Measurements from ENCODE around the gene UMAD1. TPM values are rescaled to one million over a fixed set of nuclear protein-coding genes. Genes with fewer than 3 reads are reported as not detected.

Gene UMAD1
- total RNA-seq, 1 donor: 8.2 TPM

GRCh38 chr7:7881581-7881980 is 241.0 kb downstream of the UMAD1 start:
- no peaks in the 10 kb centered on the region for H3K27me3 ChIP-seq (ENCODE audit: insufficient read depth, low read length)
- no peak overlapping the region for H3K4me3 ChIP-seq (ENCODE audit: low read length)
- no peaks in the 10 kb centered on the region for H3K9me3 ChIP-seq (ENCODE audit: low read depth, low read length)
- peaks cover 3% of the 10 kb centered on the region for H3K4me1 ChIP-seq (ENCODE audit: insufficient read depth, low read length)

GRCh38 chr7:7882888-7883287 is 242.3 kb downstream of the UMAD1 start:
- H3K27me3 ChIP-seq (ENCODE audit: insufficient read depth, low read length): no peaks in the 10 kb centered on the region
- H3K9me3 ChIP-seq (ENCODE audit: low read depth, low read length): no peaks in the 10 kb centered on the region
- no peak overlapping the region for H3K4me3 ChIP-seq (ENCODE audit: low read length)
- H3K4me1 ChIP-seq (ENCODE audit: insufficient read depth, low read length): peaks cover 3% of the 10 kb centered on the region

DNA sequence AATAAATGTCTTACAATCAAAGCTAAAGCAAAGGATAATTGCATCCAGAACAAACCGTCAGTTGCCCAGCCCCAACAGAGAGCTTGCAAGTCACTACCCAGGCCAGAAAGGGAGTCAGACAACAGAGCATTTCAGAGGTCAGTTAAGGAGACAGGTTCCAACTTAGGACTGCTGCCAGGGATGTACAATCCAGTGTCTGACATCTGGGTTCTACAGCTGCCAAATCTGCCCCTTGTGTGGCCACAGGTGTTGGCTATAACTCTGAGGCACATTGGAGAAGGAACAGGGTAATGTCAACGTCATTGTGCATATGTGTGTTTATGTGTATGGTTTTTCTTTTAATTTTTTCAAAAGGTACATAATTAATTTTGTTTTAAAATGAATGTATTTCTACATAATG is 242.8 kb downstream of the UMAD1 start:
- Histone ChIP-seq H3K9me3 (ENCODE audit: low read depth, low read length) (no peaks in the 10 kb centered on the region), H3K27me3 (ENCODE audit: insufficient read depth, low read length) (no peaks in the 10 kb centered on the region), H3K4me1 (ENCODE audit: insufficient read depth, low read length) (peaks cover 3% of the 10 kb centered on the region), H3K4me3 (ENCODE audit: low read length) (no peak overlapping the region)

DNA sequence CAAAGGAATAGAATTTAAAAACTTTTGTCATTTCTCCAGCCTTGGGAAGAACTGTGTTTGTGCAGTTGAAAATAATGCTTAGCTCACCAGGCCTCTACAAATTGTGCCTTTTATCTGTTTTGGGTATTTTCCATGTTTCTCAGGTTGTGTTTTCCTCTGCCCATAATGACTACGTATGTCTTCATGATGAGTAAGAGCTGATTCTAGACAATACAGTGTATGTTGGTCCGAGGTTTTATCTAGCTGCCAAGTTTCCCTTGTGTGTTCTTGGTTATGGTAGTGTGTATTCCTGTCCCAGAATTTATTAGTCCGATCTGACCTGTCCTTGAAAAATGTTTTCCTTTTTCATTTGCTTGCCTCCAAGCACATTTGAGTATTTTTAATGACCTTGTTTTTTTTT is 244.3 kb downstream of the UMAD1 start:
- H3K9me3 ChIP-seq (ENCODE audit: low read depth, low read length): no peaks in the 10 kb centered on the region
- H3K4me1 ChIP-seq (ENCODE audit: insufficient read depth, low read length): peaks cover 3% of the 10 kb centered on the region
- no peak overlapping the region for H3K4me3 ChIP-seq (ENCODE audit: low read length)
- H3K27me3 ChIP-seq (ENCODE audit: insufficient read depth, low read length): no peaks in the 10 kb centered on the region

GRCh38 chr7:7889791-7890568 is 249.4 kb downstream of the UMAD1 start:
- no peak overlapping the region for H3K4me3 ChIP-seq (ENCODE audit: low read length)
- H3K9me3 ChIP-seq (ENCODE audit: low read depth, low read length): no peaks in the 10 kb centered on the region
- no peaks in the 10 kb centered on the region for H3K27me3 ChIP-seq (ENCODE audit: insufficient read depth, low read length)
- H3K4me1 ChIP-seq (ENCODE audit: insufficient read depth, low read length): no peaks in the 10 kb centered on the region

DNA sequence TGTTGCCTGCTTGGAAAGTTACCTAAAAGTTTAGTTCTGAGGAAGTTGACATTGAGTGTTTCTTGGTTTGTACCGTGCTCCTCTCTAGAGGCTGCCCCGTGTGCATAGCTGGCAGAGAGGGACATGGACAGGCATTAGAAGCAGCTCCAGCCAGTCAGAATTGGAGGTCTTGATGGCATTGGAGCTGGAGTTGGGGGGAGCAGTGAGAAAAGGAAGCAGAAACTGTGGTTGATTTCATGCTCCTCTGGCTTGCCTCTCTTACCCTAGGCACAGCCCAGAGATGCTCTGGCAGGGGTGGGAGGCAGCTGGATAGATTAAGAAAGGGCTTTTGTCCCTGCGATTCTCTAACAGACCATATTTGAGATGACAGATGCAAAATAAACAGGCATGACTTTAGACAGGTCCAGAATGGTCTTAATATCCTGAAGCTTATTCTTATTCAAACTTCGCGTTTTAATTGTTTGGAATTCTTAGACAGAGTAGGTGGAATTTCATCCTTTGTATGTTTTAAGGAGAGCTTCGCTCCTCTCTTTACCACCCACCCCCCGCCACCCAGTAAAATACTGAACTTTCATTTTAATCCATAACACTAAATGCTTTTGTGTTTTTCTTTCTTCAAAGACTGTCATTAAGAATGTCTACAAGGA is 254.6 kb downstream of the UMAD1 start:
- H3K9me3 ChIP-seq (ENCODE audit: low read depth, low read length): no peaks in the 10 kb centered on the region
- H3K27me3 ChIP-seq (ENCODE audit: insufficient read depth, low read length): no peaks in the 10 kb centered on the region
- H3K4me3 ChIP-seq (ENCODE audit: low read length): no peak overlapping the region
- no peaks in the 10 kb centered on the region for H3K4me1 ChIP-seq (ENCODE audit: insufficient read depth, low read length)

GRCh38 chr7:7895754-7896153 is 255.2 kb downstream of the UMAD1 start:
- no peaks in the 10 kb centered on the region for H3K9me3 ChIP-seq (ENCODE audit: low read depth, low read length)
- H3K27me3 ChIP-seq (ENCODE audit: insufficient read depth, low read length): no peaks in the 10 kb centered on the region
- H3K4me3 ChIP-seq (ENCODE audit: low read length): no peak overlapping the region
- H3K4me1 ChIP-seq (ENCODE audit: insufficient read depth, low read length): no peaks in the 10 kb centered on the region

DNA sequence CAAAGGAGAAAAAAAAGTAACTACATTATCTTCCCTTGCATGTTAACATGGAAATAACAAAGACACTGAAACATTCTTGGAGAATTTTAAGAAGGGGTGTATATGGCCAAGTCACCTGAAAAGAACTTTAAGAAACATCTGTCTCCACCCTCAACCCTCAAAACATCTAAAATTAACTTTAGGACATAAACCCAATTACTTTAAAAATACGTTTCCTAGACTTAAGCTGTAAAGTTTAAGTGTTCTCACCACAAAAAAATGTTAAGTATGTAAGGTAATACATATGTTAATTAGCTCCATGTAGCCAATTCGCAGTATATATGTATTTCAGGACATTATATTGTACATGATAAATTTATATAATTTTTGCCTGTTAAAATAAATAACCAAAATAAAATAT is 257.0 kb downstream of the UMAD1 start:
- H3K27me3 ChIP-seq (ENCODE audit: insufficient read depth, low read length): no peaks in the 10 kb centered on the region
- H3K9me3 ChIP-seq (ENCODE audit: low read depth, low read length): no peaks in the 10 kb centered on the region
- H3K4me1 ChIP-seq (ENCODE audit: insufficient read depth, low read length): no peaks in the 10 kb centered on the region

GRCh38 chr7:7897949-7898515 is 257.5 kb downstream of the UMAD1 start:
- Histone ChIP-seq H3K4me1 (ENCODE audit: insufficient read depth, low read length) (no peaks in the 10 kb centered on the region), H3K27me3 (ENCODE audit: insufficient read depth, low read length) (no peaks in the 10 kb centered on the region), H3K9me3 (ENCODE audit: low read depth, low read length) (no peaks in the 10 kb centered on the region), H3K4me3 (ENCODE audit: low read length) (no peak overlapping the region)

More for the DNA sequence above, 257.0 kb downstream of the UMAD1 start:
- no peak overlapping the region for H3K4me3 ChIP-seq (ENCODE audit: low read length)

DNA sequence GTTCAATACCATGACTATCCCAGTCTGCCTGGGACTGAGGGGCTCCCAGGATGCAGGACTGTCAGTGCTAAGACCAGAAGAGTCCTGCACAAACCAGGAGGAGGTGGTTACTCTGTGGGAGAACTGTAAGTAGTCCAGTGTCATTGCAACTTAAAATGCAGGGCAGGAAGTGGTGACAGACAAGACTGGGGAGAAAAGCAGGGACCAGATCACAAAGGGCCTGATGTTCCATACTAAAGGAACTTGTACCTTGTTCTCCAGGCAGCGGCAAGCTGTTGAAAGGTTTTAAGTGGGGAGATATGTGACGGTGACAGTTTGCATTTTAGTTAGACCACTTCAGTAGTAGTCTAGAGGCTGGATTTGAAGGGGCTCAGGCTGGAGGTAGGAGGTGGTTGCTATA is 262.3 kb downstream of the UMAD1 start:
- H3K27me3 ChIP-seq (ENCODE audit: insufficient read depth, low read length): no peaks in the 10 kb centered on the region
- no peaks in the 10 kb centered on the region for H3K9me3 ChIP-seq (ENCODE audit: low read depth, low read length)
- no peak overlapping the region for H3K4me3 ChIP-seq (ENCODE audit: low read length)
- no peaks in the 10 kb centered on the region for H3K4me1 ChIP-seq (ENCODE audit: insufficient read depth, low read length)

- Histone ChIP-seq H3K27me3 (ENCODE audit: insufficient read depth, low read length) (no peaks in the 10 kb centered on the region), H3K9me3 (ENCODE audit: low read depth, low read length) (no peaks in the 10 kb centered on the region), H3K4me1 (ENCODE audit: insufficient read depth, low read length) (no peaks in the 10 kb centered on the region), H3K4me3 (ENCODE audit: low read length) (no peak overlapping the region)
These were observed 266.8 kb downstream of the UMAD1 start for GRCh38 chr7:7907306-7907705.

DNA sequence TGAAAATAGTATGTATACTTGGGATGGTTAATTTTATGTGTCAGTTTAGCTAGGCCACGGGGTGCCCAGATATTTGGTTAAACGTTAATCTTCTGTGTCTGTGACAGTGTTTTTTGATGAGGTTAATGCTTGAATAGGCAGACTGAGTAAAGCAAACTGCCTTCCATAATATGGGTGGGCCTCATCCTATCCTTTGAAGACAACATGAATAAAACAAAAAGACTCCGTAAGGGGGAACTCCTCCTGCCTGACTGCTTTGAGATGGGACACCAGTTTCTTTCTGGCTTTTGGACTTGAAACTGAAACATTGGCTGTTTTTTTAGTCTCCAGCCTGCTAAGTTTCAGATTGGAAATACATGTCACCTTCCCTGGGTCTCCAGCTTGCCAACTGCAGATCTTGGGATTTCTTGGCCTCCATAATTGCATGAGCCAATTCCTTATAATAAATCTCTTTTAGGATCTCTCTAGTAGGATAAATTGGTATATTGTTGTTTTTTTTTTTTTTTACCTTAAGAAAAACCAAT is 268.1 kb downstream of the UMAD1 start:
- H3K4me3 ChIP-seq (ENCODE audit: low read length): no peak overlapping the region
- H3K27me3 ChIP-seq (ENCODE audit: insufficient read depth, low read length): no peaks in the 10 kb centered on the region
- H3K9me3 ChIP-seq (ENCODE audit: low read depth, low read length): no peaks in the 10 kb centered on the region
- no peaks in the 10 kb centered on the region for H3K4me1 ChIP-seq (ENCODE audit: insufficient read depth, low read length)

GRCh38 chr7:7909376-7909775 is 268.8 kb downstream of the UMAD1 start:
- Histone ChIP-seq H3K4me1 (ENCODE audit: insufficient read depth, low read length) (no peaks in the 10 kb centered on the region), H3K9me3 (ENCODE audit: low read depth, low read length) (no peaks in the 10 kb centered on the region), H3K27me3 (ENCODE audit: insufficient read depth, low read length) (no peaks in the 10 kb centered on the region), H3K4me3 (ENCODE audit: low read length) (no peak overlapping the region)

DNA sequence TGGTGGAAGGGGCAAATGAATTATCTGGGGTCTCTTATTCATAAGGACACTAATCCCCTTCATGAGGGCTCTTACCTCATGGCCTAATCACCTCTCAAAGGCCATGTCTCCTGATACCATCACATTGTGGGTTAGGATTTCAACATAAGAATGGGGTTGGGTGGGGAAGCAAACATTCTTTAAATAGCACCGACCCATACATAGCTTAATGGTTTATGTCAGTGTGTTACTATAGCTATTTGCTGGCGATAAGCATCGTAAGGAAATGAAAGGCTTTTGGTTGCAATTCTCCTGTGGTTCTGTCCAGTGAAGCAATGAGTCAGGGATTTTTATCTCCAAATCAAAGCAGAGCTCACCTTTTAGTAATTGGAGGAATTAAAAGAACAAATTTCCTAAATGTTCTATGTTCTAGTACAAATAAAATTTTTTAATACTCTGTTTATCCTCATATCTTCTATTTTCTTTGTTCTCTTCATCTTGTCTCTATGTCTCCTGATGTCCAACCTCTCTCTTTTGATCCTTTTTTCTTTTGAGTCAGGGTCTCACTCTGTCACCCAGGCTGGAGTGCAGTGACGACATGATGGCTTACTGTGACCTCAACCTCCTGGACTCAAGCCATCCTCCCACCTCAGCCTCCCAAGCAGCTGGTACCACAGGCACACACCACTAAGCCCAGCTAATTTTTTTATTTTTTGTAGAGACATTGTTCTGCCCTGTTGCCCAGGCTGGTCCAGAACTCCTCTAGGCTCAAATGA is 271.0 kb downstream of the UMAD1 start:
- Histone ChIP-seq H3K4me1 (ENCODE audit: insufficient read depth, low read length) (no peaks in the 10 kb centered on the region), H3K9me3 (ENCODE audit: low read depth, low read length) (no peaks in the 10 kb centered on the region), H3K27me3 (ENCODE audit: insufficient read depth, low read length) (no peaks in the 10 kb centered on the region), H3K4me3 (ENCODE audit: low read length) (no peak overlapping the region)

DNA sequence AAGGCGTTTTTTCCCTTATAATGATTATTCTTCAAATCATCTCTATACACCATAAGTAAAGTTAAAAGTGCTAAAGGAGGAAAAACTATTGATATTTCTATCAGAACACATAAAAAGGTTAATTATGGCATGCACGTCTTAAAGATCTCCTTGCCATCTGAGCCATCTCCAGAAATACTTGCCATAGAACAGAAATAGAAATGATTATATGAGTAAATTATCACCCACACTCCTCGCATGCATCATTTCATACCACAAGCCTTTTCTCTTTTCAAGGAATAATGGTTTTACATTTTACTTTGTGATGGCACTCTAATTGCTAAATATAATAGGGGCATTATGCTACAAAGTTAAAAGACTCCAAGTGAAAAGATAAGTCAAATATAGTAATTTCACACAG is 272.4 kb downstream of the UMAD1 start:
- no peak overlapping the region for H3K4me3 ChIP-seq (ENCODE audit: low read length)
- no peaks in the 10 kb centered on the region for H3K9me3 ChIP-seq (ENCODE audit: low read depth, low read length)
- no peaks in the 10 kb centered on the region for H3K4me1 ChIP-seq (ENCODE audit: insufficient read depth, low read length)
- H3K27me3 ChIP-seq (ENCODE audit: insufficient read depth, low read length): no peaks in the 10 kb centered on the region

Data from mononuclear cell (primary cell).